Measurements from ENCODE around the gene FAM186B.

DNA sequence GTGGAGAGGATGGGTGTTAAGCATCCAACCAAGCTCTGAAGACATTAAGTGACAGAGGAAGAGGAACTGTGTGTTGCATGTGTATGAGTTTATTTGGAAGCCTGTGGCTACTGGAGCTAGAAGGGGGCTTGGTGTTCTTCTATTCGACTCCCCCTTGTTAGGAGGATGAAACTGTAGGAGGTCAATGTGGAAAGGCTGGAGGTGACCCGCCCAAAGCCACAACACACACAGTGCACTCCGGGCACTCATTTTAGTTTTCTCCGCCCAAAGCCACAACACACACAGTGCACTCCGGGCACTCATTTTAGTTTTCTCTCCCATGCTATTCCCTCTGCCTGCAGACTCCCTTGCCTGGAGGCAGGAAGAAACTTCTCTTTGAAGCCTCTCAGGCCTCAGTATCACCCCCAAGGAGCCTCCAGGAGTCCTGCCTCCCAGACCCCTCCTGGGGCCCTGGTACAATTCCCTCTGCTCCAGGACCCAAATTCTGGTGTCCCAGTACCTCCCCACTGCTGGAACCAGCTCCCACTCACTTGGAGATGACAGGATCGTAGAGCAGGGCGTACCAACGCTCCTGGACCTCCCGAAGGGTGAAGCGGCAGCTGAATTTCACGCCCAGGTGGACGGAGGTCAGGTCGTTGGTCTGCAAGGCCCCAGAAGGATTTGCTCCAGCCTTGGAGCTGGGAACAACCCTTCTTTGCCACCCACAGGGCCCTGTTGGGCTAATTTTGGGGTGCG lies 41.3 kb downstream of the FAM186B start:
- no peak for TF ChIP-seq EZH2 (IDR thresholded peaks at IDR 0.05; ENCODE audit: borderline replicate concordance, low read length)
- TF ChIP-seq, protein P1, sequence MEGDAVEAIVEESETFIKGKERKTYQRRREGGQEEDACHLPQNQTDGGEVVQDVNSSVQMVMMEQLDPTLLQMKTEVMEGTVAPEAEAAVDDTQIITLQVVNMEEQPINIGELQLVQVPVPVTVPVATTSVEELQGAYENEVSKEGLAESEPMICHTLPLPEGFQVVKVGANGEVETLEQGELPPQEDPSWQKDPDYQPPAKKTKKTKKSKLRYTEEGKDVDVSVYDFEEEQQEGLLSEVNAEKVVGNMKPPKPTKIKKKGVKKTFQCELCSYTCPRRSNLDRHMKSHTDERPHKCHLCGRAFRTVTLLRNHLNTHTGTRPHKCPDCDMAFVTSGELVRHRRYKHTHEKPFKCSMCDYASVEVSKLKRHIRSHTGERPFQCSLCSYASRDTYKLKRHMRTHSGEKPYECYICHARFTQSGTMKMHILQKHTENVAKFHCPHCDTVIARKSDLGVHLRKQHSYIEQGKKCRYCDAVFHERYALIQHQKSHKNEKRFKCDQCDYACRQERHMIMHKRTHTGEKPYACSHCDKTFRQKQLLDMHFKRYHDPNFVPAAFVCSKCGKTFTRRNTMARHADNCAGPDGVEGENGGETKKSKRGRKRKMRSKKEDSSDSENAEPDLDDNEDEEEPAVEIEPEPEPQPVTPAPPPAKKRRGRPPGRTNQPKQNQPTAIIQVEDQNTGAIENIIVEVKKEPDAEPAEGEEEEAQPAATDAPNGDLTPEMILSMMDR (IDR thresholded peaks at IDR 0.05; ENCODE audit: low read length), result no peak
